ENCODE results near the gene NOL11.

DNA sequence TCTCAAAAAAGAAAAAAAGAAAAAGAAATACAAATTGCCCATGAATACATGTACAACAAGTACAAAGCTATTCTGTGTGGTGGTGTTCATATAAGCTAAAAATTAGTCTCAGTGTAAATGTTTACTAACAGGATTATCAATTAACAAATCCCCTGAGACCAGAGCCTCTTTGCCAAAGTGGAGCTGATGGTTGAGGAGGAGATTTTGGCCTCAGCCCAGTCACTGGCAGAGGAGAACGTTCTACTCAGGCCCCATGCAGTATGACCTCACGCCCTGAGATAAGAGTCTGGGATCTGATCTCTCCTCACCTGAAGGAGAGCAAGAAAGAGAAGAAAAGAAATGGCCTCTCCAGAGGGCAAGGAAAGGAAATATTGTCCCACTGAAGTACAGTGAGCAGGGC is 35.5 kb upstream of the NOL11 start:
- TF ChIP-seq EZH2 (IDR thresholded peaks at IDR 0.05) (no peak), POLR2AphosphoS5 (IDR thresholded peaks at IDR 0.05; ENCODE audit: borderline replicate concordance, low read depth, low read length) (no peak)
